ENCODE results near the gene TBC1D13.

DNA sequence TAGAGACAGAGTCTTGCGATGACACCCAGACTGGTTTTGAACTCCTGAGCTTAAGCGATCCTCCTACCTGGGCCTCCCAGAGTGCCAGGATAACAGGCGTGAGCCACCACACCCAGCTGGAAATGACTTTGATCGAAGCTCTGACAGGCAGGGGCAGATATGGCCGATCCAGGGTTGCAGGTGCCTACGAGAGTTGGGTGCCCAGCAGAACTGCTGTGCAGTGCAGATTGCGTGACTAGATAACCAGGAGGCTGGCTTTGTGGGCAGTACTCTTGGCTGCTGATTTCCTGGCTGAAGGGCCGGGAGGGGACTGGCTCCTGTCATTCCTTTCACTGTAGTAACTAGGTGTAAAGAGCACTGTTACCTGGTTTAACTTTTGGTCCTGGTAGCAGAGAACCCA lies 11.8 kb downstream of the TBC1D13 start:
- TF ChIP-seq, protein P1, sequence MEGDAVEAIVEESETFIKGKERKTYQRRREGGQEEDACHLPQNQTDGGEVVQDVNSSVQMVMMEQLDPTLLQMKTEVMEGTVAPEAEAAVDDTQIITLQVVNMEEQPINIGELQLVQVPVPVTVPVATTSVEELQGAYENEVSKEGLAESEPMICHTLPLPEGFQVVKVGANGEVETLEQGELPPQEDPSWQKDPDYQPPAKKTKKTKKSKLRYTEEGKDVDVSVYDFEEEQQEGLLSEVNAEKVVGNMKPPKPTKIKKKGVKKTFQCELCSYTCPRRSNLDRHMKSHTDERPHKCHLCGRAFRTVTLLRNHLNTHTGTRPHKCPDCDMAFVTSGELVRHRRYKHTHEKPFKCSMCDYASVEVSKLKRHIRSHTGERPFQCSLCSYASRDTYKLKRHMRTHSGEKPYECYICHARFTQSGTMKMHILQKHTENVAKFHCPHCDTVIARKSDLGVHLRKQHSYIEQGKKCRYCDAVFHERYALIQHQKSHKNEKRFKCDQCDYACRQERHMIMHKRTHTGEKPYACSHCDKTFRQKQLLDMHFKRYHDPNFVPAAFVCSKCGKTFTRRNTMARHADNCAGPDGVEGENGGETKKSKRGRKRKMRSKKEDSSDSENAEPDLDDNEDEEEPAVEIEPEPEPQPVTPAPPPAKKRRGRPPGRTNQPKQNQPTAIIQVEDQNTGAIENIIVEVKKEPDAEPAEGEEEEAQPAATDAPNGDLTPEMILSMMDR (IDR thresholded peaks at IDR 0.05 in 2 of 3, conservative IDR thresholded peaks at IDR 0.05 in 1 of 3; ENCODE audit: insufficient read depth in 2 of 3, low read depth in 1 of 3, low read length in 3 of 3), result no peak
- TF ChIP-seq, protein P2, sequence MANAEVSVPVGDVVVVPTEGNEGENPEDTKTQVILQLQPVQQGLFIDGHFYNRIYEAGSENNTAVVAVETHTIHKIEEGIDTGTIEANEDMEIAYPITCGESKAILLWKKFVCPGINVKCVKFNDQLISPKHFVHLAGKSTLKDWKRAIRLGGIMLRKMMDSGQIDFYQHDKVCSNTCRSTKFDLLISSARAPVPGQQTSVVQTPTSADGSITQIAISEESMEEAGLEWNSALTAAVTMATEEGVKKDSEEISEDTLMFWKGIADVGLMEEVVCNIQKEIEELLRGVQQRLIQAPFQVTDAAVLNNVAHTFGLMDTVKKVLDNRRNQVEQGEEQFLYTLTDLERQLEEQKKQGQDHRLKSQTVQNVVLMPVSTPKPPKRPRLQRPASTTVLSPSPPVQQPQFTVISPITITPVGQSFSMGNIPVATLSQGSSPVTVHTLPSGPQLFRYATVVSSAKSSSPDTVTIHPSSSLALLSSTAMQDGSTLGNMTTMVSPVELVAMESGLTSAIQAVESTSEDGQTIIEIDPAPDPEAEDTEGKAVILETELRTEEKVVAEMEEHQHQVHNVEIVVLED (CRISPR knock-in tag; IDR thresholded peaks at IDR 0.05), result no peak
- TF ChIP-seq, protein P3, sequence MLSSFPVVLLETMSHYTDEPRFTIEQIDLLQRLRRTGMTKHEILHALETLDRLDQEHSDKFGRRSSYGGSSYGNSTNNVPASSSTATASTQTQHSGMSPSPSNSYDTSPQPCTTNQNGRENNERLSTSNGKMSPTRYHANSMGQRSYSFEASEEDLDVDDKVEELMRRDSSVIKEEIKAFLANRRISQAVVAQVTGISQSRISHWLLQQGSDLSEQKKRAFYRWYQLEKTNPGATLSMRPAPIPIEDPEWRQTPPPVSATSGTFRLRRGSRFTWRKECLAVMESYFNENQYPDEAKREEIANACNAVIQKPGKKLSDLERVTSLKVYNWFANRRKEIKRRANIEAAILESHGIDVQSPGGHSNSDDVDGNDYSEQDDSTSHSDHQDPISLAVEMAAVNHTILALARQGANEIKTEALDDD (IDR thresholded peaks at IDR 0.05), result no peak
- TF ChIP-seq POLR2A (conservative IDR thresholded peaks at IDR 0.05), result no peak
- no peak for TF ChIP-seq NR3C1 (CRISPR knock-in tag; IDR thresholded peaks at IDR 0.05)
- no peak for TF ChIP-seq ZFP36 (IDR thresholded peaks at IDR 0.05; ENCODE audit: low read depth, low read length, partially characterized antibody)
